H1 (cell line): Measurements from ENCODE around the gene CRX. TPM values are rescaled to one million over a fixed set of nuclear protein-coding genes. Genes with fewer than 3 reads are reported as not detected.
A peak's percentile ranks its signal among the peaks of the same experiment; 100 is the strongest.

ENCODE experiments used
- CTCF ChIA-PET: fragments of 300-600 bp; sonication (Branson Sonifier 250); formaldehyde crosslinking; loops from one replicate; lab custom pipeline; 2021; ENCODE audit not compliant: partially characterized antibody; lab: Charles Lee
- POLR2A ChIA-PET: fragments of 300-600 bp; sonication (Branson Sonifier 250); formaldehyde crosslinking; loops from one replicate; lab custom pipeline; 2021; ENCODE audit warnings: inconsistent platforms; ENCODE audit not compliant: partially characterized antibody; lab: Charles Lee
- DNase-seq, 2 experiments: peaks; one replicate each; pipeline versions ENCODE4 v3.0.0 to v3.0.0-alpha.2; 2010 to 2022; ENCODE audit warnings: low spot score in 2 of 2, low read depth in 1 of 2, mixed read lengths in 1 of 2
- FAIRE-seq: peaks from 2 replicates; lab custom pipeline; 2011; peaks lifted over from hg19 to GRCh38; lab: Jason Lieb, UNC
- H2AFZ ChIP-seq: 2 replicates; pipeline ENCODE4 v1.8.1; 2012; ENCODE audit warnings: low read length, inconsistent platforms
- H2AK5ac ChIP-seq: 2 replicates; pipeline ENCODE4 v1.6.1; 2013; ENCODE audit warnings: low read depth, low read length
- H2BK120ac ChIP-seq: replicated peaks from 2 replicates; pipeline ENCODE3; 2013; ENCODE audit warnings: low read depth, low read length, inconsistent platforms
- H2BK12ac ChIP-seq: 2 replicates; pipeline ENCODE4 v1.6.1; 2013; ENCODE audit warnings: low read depth, low read length
- H2BK15ac ChIP-seq: 2 replicates; pipeline ENCODE4 v1.6.1; 2013; ENCODE audit warnings: low read length
- H2BK20ac ChIP-seq: 2 replicates; pipeline ENCODE4 v1.6.1; 2013; ENCODE audit warnings: low read length
- H2BK5ac ChIP-seq: 2 replicates; pipeline ENCODE4 v1.6.1; 2013; ENCODE audit warnings: low read depth, low read length
- H3K14ac ChIP-seq: 2 replicates; pipeline ENCODE4 v1.6.1; 2013; ENCODE audit warnings: inconsistent platforms; ENCODE audit not compliant: insufficient read length
- H3K18ac ChIP-seq: 2 replicates; pipeline ENCODE4 v1.6.1; 2013; ENCODE audit warnings: low read length; ENCODE audit errors: extremely low read depth
- H3K23ac ChIP-seq: 2 replicates; pipeline ENCODE4 v1.6.1; 2013; ENCODE audit warnings: inconsistent platforms; ENCODE audit not compliant: insufficient read length
- H3K23me2 ChIP-seq: 2 replicates; pipeline ENCODE4 v1.6.1; 2013; ENCODE audit warnings: low read depth, low read length
- H3K27ac ChIP-seq: 2 replicates; pipeline ENCODE4 v1.6.1; 2011; ENCODE audit warnings: low read depth, low read length, inconsistent platforms
- H3K27me3 ChIP-seq, 4 experiments: replicated peaks in 1 of 4; 1 replicate in 1 of 4; 2 replicates in 3 of 4; pipeline versions ENCODE4 v1.6.1 to v1.8.1; 2011 to 2013; ENCODE audit warnings: low read length in 3 of 4, mild to moderate bottlenecking in 3 of 4, inconsistent platforms in 2 of 4, mixed read lengths in 2 of 4, moderate library complexity in 1 of 4; ENCODE audit not compliant: control insufficient read depth in 3 of 4, insufficient read depth in 3 of 4; ENCODE audit errors: extremely low read depth in 1 of 4
- H3K36me3 ChIP-seq, 4 experiments: 2 replicates each; pipeline versions ENCODE4 v1.6.1 to v1.8.1; 2011 to 2013; ENCODE audit warnings: mild to moderate bottlenecking in 4 of 4, low read length in 3 of 4, moderate library complexity in 2 of 4, control low read depth in 1 of 4, inconsistent platforms in 1 of 4; ENCODE audit not compliant: insufficient read depth in 4 of 4, control insufficient read depth in 2 of 4
- H3K4ac ChIP-seq: replicated peaks from 2 replicates; pipeline ENCODE3; 2013; ENCODE audit warnings: low read length, low read depth, mixed read lengths, inconsistent platforms; ENCODE audit not compliant: insufficient read length
- H3K4me1 ChIP-seq, 4 experiments: replicated peaks in 1 of 4; 1 replicate in 1 of 4; 2 replicates in 3 of 4; pipeline versions ENCODE4 v1.6.1 to v1.8.1; 2011 to 2013; ENCODE audit warnings: low read length in 3 of 4, inconsistent platforms in 2 of 4, mixed read lengths in 1 of 4; ENCODE audit not compliant: insufficient read depth in 4 of 4, control insufficient read depth in 3 of 4
- H3K4me2 ChIP-seq, 2 experiments: 2 replicates each; pipeline versions ENCODE4 v1.6.1 to v1.8.1; 2011 to 2013; ENCODE audit warnings: low read depth in 2 of 2, low read length in 2 of 2, control low read depth in 1 of 2, inconsistent platforms in 1 of 2, mild to moderate bottlenecking in 1 of 2; ENCODE audit not compliant: insufficient read depth in 1 of 2
- H3K4me3 ChIP-seq, 4 experiments: fragments of 200-600, 300-600 bp in 1 of 4; sonication (generic), shearing (Covaris generic), sonication (Bioruptor Twin) in 1 of 4; 2 replicates each; pipeline versions ENCODE4 v1.5.1 to v1.8.1; 2011 to 2016; ENCODE audit warnings: low read length in 4 of 4, low read depth in 3 of 4, control low read depth in 2 of 4, inconsistent platforms in 2 of 4, mild to moderate bottlenecking in 2 of 4, mixed read lengths in 1 of 4, moderate library complexity in 1 of 4; ENCODE audit not compliant: insufficient read depth in 2 of 4; ENCODE audit errors: extremely low read depth in 1 of 4
- H3K56ac ChIP-seq: replicated peaks from 2 replicates; pipeline ENCODE3; 2013; ENCODE audit warnings: low read depth, mild to moderate bottlenecking, mixed read lengths, low read length, inconsistent platforms; ENCODE audit not compliant: insufficient read length
- H3K79me1 ChIP-seq: 2 replicates; pipeline ENCODE4 v1.6.1; 2013; ENCODE audit warnings: low read depth, low read length, control low read depth
- H3K79me2 ChIP-seq, 2 experiments: 2 replicates each; pipeline versions ENCODE4 v1.6.1 to v1.8.1; 2012 to 2013; ENCODE audit warnings: low read length in 2 of 2, mild to moderate bottlenecking in 2 of 2, inconsistent platforms in 1 of 2; ENCODE audit not compliant: insufficient read depth in 2 of 2, control insufficient read depth in 1 of 2
- H3K9ac ChIP-seq, 4 experiments: replicated peaks in 1 of 4; 1 replicate in 1 of 4; 2 replicates in 3 of 4; pipeline versions ENCODE4 v1.6.1 to v1.8.1; 2011 to 2013; ENCODE audit warnings: low read depth in 3 of 4, low read length in 3 of 4, control low read depth in 2 of 4, mild to moderate bottlenecking in 2 of 4, moderate library complexity in 2 of 4, inconsistent platforms in 1 of 4; ENCODE audit errors: extremely low read depth in 1 of 4
- H3K9me3 ChIP-seq, 2 experiments: 2 replicates each; pipeline versions ENCODE4 v1.6.1 to v1.8.1; 2012 to 2013; ENCODE audit warnings: mild to moderate bottlenecking in 2 of 2, moderate library complexity in 2 of 2, control low read depth in 1 of 2, inconsistent platforms in 1 of 2, low read depth in 1 of 2, low read length in 1 of 2, mixed read lengths in 1 of 2; ENCODE audit not compliant: insufficient read depth in 2 of 2
- H4K20me1 ChIP-seq, 2 experiments: replicated peaks in 1 of 2; 2 replicates each; pipeline versions ENCODE3 to v1.8.1; 2011 to 2013; ENCODE audit warnings: inconsistent platforms in 2 of 2, low read length in 2 of 2, mild to moderate bottlenecking in 1 of 2; ENCODE audit not compliant: insufficient read depth in 2 of 2, control insufficient read depth in 1 of 2
- H4K5ac ChIP-seq: 2 replicates; pipeline ENCODE4 v1.6.1; 2013; ENCODE audit warnings: low read length, low read depth, mixed read lengths, inconsistent platforms; ENCODE audit not compliant: insufficient read length
- H4K8ac ChIP-seq: 2 replicates; pipeline ENCODE4 v1.8.0; 2013; ENCODE audit warnings: mild to moderate bottlenecking, moderate library complexity, low read length, inconsistent platforms; ENCODE audit not compliant: insufficient read depth; ENCODE audit errors: extremely low read depth
- H4K91ac ChIP-seq: replicated peaks from 2 replicates; pipeline ENCODE3; 2013; ENCODE audit warnings: low read length, mixed read lengths, inconsistent platforms; ENCODE audit not compliant: insufficient read length
- PHF8 ChIP-seq: fragments of 200-600 bp; sonication (generic); conservative IDR thresholded peaks from 2 replicates; pipeline ENCODE4 v1.7.1; 2012; ENCODE audit warnings: low read depth, mild to moderate bottlenecking, inconsistent platforms, low read length, moderate library complexity
- WGBS, 2 experiments: shearing (Covaris generic) in 1 of 2; methylation state at CpG; one replicate each; pipeline versions ENCODE4 v1.1.6 to v1.1.7; 2013 to 2015; ENCODE audit warnings: low lambda C conversion rate in 2 of 2, mixed read lengths in 2 of 2, inconsistent platforms in 1 of 2, low coverage in 1 of 2, missing lambda C conversion rate in 1 of 2; ENCODE audit not compliant: insufficient replicate concordance in 2 of 2, insufficient coverage in 1 of 2, insufficient read length in 1 of 2; ENCODE audit errors: extremely low coverage in 1 of 2, missing lambda C conversion rate in 1 of 2; 5-methylcytosine and 5-hydroxymethylcytosine counted together
- polyA plus RNA-seq, 7 experiments: library from polyadenylated mRNA; depleted of rRNA in 3 of 7; stranded (reverse) in 5 of 7; unstranded in 2 of 7; fragments of >200 nt in 5 of 7; fragments of 200-250 nt in 2 of 7; gene quantifications; 1 replicate in 5 of 7; 2 replicates in 1 of 7; 4 replicates in 1 of 7; pipeline versions ENCODE4 v1.2.1 to v1.2.3, GENCODE V29; 2011 to 2013; ENCODE audit warnings: missing spikeins in 2 of 7, mixed read lengths in 2 of 7
- total RNA-seq: library from RNA; stranded (reverse); fragmentation: NEBNext Ultra II Directional; extraction: Animal tissue kit (Norgen Biotek cat#: 25700); gene quantifications from 2 replicates; pipeline ENCODE4 v1.2.1, GENCODE V29; 2021

Gene CRX
- total and polyA plus RNA-seq, 2 of the 8 experiments (the other 6 are each of a cell fraction or from before 2014, with no cell fraction given): 0.08 TPM; not detected in 1

DNA sequence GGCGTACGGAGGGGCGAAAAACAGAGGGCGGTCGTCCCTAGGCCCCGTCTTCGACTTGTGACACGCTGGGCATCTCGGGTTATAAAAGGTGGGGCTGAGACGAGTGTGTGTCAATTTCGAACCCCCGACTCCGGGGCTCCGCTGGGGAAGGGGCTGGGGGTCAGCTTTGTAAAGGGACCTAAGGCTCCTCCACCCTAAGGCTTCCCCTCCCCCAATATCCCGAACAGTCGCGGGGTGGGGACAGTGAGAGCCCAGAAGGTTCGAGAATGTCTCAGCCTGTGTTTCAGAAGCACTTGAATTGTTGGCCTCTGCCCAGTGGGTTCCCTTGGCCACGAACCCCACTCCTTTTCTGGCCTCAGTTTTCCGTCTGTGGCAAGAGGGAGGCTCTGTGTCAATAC, 42.8 kb upstream of the CRX start:
- H3K14ac ChIP-seq: no peak overlapping the region
- H3K56ac ChIP-seq: peak overlapping the region; percentile 43
- H3K18ac ChIP-seq: peak overlapping the region; percentile 68
- H2BK15ac ChIP-seq: no peak overlapping the region
- H3K36me3 ChIP-seq: peaks cover 12 to 27% (median 23%) of the 10 kb centered on the region in 4 experiments
- H3K4me2 ChIP-seq: peak overlapping the region; percentile 59 to 92
- ChIA-PET POLR2A (interaction anchor here (1.2 to 5.0 kb wide), 4 partner anchors 10 to 30 kb away, joined by 4 to 34 read pairs (median 16); no protein-coding TSS in a partner anchor), CTCF (interaction anchor here (1.0 kb wide), 1 partner anchor 16 kb away, joined by 3 read pairs; no protein-coding TSS in a partner anchor)
- H3K23me2 ChIP-seq: peaks cover 8% of the 10 kb centered on the region
- DNase-seq (no peak), FAIRE-seq (no peak)
- peaks cover 13 to 25% of the 10 kb centered on the region in 2 experiments for H3K79me2 ChIP-seq
- peak overlapping the region; percentile 57 to 97 (median 75) for H3K4me3 ChIP-seq
- WGBS, 2 experiments: 6% methylated on average over 16 of the region's 20 CpGs; no CpG with 5 or more reads in 1 of the 2 experiments
- no peak overlapping the region for H2AK5ac ChIP-seq
- peak overlapping the region; percentile 82 for H4K91ac ChIP-seq
- no peak overlapping the region for H2BK12ac ChIP-seq
- H4K8ac ChIP-seq: no peak overlapping the region
- peak overlapping the region; percentile 75 to 95 (median 93) for H3K9ac ChIP-seq
- H2BK5ac ChIP-seq: peak overlapping the region; percentile 97; the same call in 1 of the 2 replicates
- peaks cover 7% of the 10 kb centered on the region for H3K79me1 ChIP-seq
- H3K4me1 ChIP-seq: peaks cover 0 to 9% (median 5%) of the 10 kb centered on the region in 4 experiments; a peak in 5 of 7 replicates
- H3K4ac ChIP-seq: peak overlapping the region; percentile 44
- H3K27ac ChIP-seq: 0 out of 2 replicates have a peak overlapping the region, but pooled peaks have one; percentile 16
- H2BK20ac ChIP-seq: no peak overlapping the region
- no peak overlapping the region for H2AFZ ChIP-seq
- H4K5ac ChIP-seq: peak overlapping the region; percentile 6
- H3K27me3 ChIP-seq: no peaks in the 10 kb centered on the region
- peak overlapping the region; percentile 60 for H2BK120ac ChIP-seq
- H4K20me1 ChIP-seq: peaks cover 8 to 20% of the 10 kb centered on the region in 2 experiments
- H3K9me3 ChIP-seq: no peaks in the 10 kb centered on the region
- no peak overlapping the region for H3K23ac ChIP-seq
- 0 out of 2 replicates have a peak, but pooled peaks have one; percentile 42 for TF ChIP-seq PHF8
